NB4 (cell line): ENCODE data around the gene MICALL1.

Experiments
- CTCF ChIP-seq: IDR thresholded peaks from one replicate; pipeline ENCODE4 v1.5.1; 2012; ENCODE audit warnings: low read depth, low read length
- POLR2A ChIP-seq: IDR thresholded peaks from 2 replicates; pipeline ENCODE4 v1.6.1; 2011; ENCODE audit warnings: mild to moderate bottlenecking; ENCODE audit not compliant: insufficient read length; ENCODE audit errors: extremely low read depth
- TF ChIP-seq, protein P1 (sequence below): IDR thresholded peaks from 2 replicates; pipeline ENCODE4 v1.6.1; 2011; ENCODE audit warnings: low read depth, low read length

DNA sequence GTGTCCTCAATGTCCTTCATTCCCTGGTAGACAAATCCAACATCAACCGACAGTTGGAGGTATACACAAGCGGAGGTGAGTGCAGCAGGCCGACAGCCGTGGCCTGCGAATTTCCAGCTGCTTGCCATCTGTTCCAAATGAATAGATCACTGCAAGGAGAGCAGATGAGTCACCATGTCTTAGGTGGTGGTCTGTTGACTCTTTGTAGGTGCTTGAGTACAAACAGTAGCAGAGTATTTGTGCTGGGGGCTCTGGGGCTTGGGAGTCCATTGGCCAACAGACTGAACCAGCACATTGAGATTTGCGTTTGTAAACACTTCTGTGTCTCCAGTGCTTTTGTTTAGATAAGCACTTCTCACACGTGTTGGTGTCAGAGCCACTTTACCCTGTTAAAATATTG lies 35.8 kb upstream of the MICALL1 start:
- no peak for TF ChIP-seq CTCF
- TF ChIP-seq POLR2A = no peak
- TF ChIP-seq, protein P1, sequence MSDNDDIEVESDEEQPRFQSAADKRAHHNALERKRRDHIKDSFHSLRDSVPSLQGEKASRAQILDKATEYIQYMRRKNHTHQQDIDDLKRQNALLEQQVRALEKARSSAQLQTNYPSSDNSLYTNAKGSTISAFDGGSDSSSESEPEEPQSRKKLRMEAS = no peak
